Measurements from ENCODE around the gene ATP6V0A1. TPM values are rescaled to one million over a fixed set of nuclear protein-coding genes. Genes with fewer than 3 reads are reported as not detected.

Gene ATP6V0A1
- total RNA-seq, 1 experiment from 2014 or later, result 82.8 TPM

- no peak for TF ChIP-seq CTCF (IDR thresholded peaks at IDR 0.05; ENCODE audit: insufficient read depth in 1 of 2, low read depth in 1 of 2, low read length in 1 of 2, severe bottlenecking in 1 of 2, unreplicated experiment in 1 of 2)
- H3K4me1 Mint-ChIP-seq (ENCODE audit: low read depth, unreplicated experiment), result peaks cover 6% of the 10 kb centered on the region
- no peaks in the 10 kb centered on the region for H3K9me3 ChIP-seq
- no peak for DNase-seq
- POLR2A ChIA-PET, result no interaction called here
- H3K36me3 ChIP-seq (ENCODE audit: control insufficient read depth, insufficient read depth, low read length), result no peaks in the 10 kb centered on the region
- intact Hi-C loops (cut with micrococcal nuclease; ENCODE audit: unreplicated experiment), result no loop called here
- H3K36me3 Mint-ChIP-seq (ENCODE audit: insufficient read depth, unreplicated experiment), result peaks cover 24% of the 10 kb centered on the region
- H3K4me1 ChIP-seq, result peaks cover 8% of the 10 kb centered on the region; the same call in 1 of the 2 replicates
- peak overlapping the region; percentile 94 for H3K27ac Mint-ChIP-seq (ENCODE audit: unreplicated experiment)
- BruUV-seq (replicated peaks), result no TSS peak
- no peaks in the 10 kb centered on the region for H3K9me3 Mint-ChIP-seq (ENCODE audit: unreplicated experiment)
- H3K27me3 ChIP-seq (replicated peaks; ENCODE audit: control insufficient read depth, insufficient read depth, low read length), result no peaks in the 10 kb centered on the region
- CTCF ChIA-PET, result interaction anchor here (1.9 kb wide), 1 partner anchor 26 kb away, joined by 6 read pairs; no protein-coding TSS in a partner anchor
- H3K4me3 Mint-ChIP-seq (ENCODE audit: unreplicated experiment), result peak overlapping the region; percentile 97
- no peaks in the 10 kb centered on the region for H3K27me3 Mint-ChIP-seq (ENCODE audit: insufficient read depth, unreplicated experiment)
- H3K4me3 ChIP-seq (ENCODE audit: low read depth, low read length), result peak overlapping the region; percentile 88
These were observed 94.6 kb downstream of the ATP6V0A1 start for GRCh38 chr17:42553161-42553818.

GRCh38 chr17:42553866-42554249 is 95.2 kb downstream of the ATP6V0A1 start:
- H3K36me3 Mint-ChIP-seq (ENCODE audit: insufficient read depth, unreplicated experiment), result peaks cover 23% of the 10 kb centered on the region
- BruUV-seq (replicated peaks), result no TSS peak
- CTCF ChIA-PET, result interaction anchor here (1.3 to 1.9 kb wide), 3 partner anchors 13 to 26 kb away, joined by 6 to 12 read pairs (median 6); partner anchors contain the start of gene PSMC3IP
- no peak for TF ChIP-seq CTCF (IDR thresholded peaks at IDR 0.05; ENCODE audit: insufficient read depth in 1 of 2, low read depth in 1 of 2, low read length in 1 of 2, severe bottlenecking in 1 of 2, unreplicated experiment in 1 of 2)
- H3K27me3 Mint-ChIP-seq (ENCODE audit: insufficient read depth, unreplicated experiment), result no peaks in the 10 kb centered on the region
- H3K4me1 ChIP-seq, result peaks cover 8% of the 10 kb centered on the region; the same call in 1 of the 2 replicates
- POLR2A ChIA-PET, result interaction anchor here (1.3 to 1.5 kb wide), 3 partner anchors 8 to 18 kb away, joined by 3 to 23 read pairs (median 6); partner anchors contain the start of genes MLX and NAGLU
- no peaks in the 10 kb centered on the region for H3K36me3 ChIP-seq (ENCODE audit: control insufficient read depth, insufficient read depth, low read length)
- no peak for DNase-seq
- peak overlapping the region; percentile 97 for H3K4me3 Mint-ChIP-seq (ENCODE audit: unreplicated experiment)
- intact Hi-C loops (cut with micrococcal nuclease; ENCODE audit: unreplicated experiment), result no loop called here
- H3K9me3 ChIP-seq, result no peaks in the 10 kb centered on the region
- H3K4me1 Mint-ChIP-seq (ENCODE audit: low read depth, unreplicated experiment), result peaks cover 6% of the 10 kb centered on the region
- H3K9me3 Mint-ChIP-seq (ENCODE audit: unreplicated experiment), result no peaks in the 10 kb centered on the region
- peak overlapping the region; percentile 94 for H3K27ac Mint-ChIP-seq (ENCODE audit: unreplicated experiment)
- no peaks in the 10 kb centered on the region for H3K27me3 ChIP-seq (replicated peaks; ENCODE audit: control insufficient read depth, insufficient read depth, low read length)
- peak overlapping the region; percentile 88 for H3K4me3 ChIP-seq (ENCODE audit: low read depth, low read length)

- Mint-ChIP-seq H3K4me3 (ENCODE audit: unreplicated experiment) (peak overlapping the region; percentile 97), H3K9me3 (ENCODE audit: unreplicated experiment) (no peaks in the 10 kb centered on the region), H3K4me1 (ENCODE audit: low read depth, unreplicated experiment) (peaks cover 8% of the 10 kb centered on the region), H3K27me3 (ENCODE audit: insufficient read depth, unreplicated experiment) (no peaks in the 10 kb centered on the region), H3K36me3 (ENCODE audit: insufficient read depth, unreplicated experiment) (peaks cover 23% of the 10 kb centered on the region), H3K27ac (ENCODE audit: unreplicated experiment) (peak overlapping the region; percentile 94)
- peak; percentile 88 to 93 for DNase-seq
- peaks cover 8% of the 10 kb centered on the region; the same call in 1 of the 2 replicates for H3K4me1 ChIP-seq
- TF ChIP-seq CTCF (IDR thresholded peaks at IDR 0.05; ENCODE audit: insufficient read depth in 1 of 2, low read depth in 1 of 2, low read length in 1 of 2, severe bottlenecking in 1 of 2, unreplicated experiment in 1 of 2), result no peak
- H3K9me3 ChIP-seq, result no peaks in the 10 kb centered on the region
- TSS peak; percentile 56 for BruUV-seq (replicated peaks)
- no peaks in the 10 kb centered on the region for H3K36me3 ChIP-seq (ENCODE audit: control insufficient read depth, insufficient read depth, low read length)
- peak overlapping the region; percentile 88 for H3K4me3 ChIP-seq (ENCODE audit: low read depth, low read length)
- ChIA-PET POLR2A (interaction anchor here (0.6 to 1.5 kb wide), 8 partner anchors 9 to 570 kb away, joined by 3 to 23 read pairs (median 4); partner anchors contain the start of genes MLX, NAGLU and STAT3), CTCF (interaction anchor here (0.8 to 1.9 kb wide), 6 partner anchors 13 to 27 kb away, joined by 3 to 12 read pairs (median 5); partner anchors contain the start of genes NAGLU and PSMC3IP)
- intact Hi-C loops (cut with micrococcal nuclease; ENCODE audit: unreplicated experiment), result no loop called here
- H3K27me3 ChIP-seq (replicated peaks; ENCODE audit: control insufficient read depth, insufficient read depth, low read length), result no peaks in the 10 kb centered on the region
These were observed 95.8 kb downstream of the ATP6V0A1 start for GRCh38 chr17:42554250-42555121.
